Measurements from ENCODE around the gene GSDMA.

Gene GSDMA

GRCh38 chr17:40023590-40024292 lies 60.9 kb downstream of the GSDMA start:
- no peak for DNase-seq

GRCh38 chr17:40024901-40025300 lies 62.1 kb downstream of the GSDMA start:
- no peak for DNase-seq

DNA sequence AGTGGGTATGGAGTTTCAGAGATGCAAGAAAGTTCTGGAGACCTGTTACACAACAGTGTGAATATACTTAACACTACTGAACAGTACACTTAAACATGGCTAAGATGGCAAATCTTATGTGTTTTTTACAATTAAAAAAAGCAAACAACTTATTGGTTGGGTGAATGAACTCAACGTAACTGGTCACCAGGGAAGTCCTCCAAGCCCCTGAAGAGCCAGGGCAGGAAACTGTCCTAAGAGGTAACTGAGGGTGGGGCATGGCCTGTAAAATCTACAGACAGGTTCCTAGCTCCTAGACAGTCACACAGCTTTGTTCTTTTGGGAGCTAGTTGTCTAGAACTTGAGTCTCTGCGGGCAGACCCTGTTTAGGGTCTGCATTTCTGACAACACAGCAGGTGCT lies 62.8 kb downstream of the GSDMA start:
- DNase-seq: no peak

DNA sequence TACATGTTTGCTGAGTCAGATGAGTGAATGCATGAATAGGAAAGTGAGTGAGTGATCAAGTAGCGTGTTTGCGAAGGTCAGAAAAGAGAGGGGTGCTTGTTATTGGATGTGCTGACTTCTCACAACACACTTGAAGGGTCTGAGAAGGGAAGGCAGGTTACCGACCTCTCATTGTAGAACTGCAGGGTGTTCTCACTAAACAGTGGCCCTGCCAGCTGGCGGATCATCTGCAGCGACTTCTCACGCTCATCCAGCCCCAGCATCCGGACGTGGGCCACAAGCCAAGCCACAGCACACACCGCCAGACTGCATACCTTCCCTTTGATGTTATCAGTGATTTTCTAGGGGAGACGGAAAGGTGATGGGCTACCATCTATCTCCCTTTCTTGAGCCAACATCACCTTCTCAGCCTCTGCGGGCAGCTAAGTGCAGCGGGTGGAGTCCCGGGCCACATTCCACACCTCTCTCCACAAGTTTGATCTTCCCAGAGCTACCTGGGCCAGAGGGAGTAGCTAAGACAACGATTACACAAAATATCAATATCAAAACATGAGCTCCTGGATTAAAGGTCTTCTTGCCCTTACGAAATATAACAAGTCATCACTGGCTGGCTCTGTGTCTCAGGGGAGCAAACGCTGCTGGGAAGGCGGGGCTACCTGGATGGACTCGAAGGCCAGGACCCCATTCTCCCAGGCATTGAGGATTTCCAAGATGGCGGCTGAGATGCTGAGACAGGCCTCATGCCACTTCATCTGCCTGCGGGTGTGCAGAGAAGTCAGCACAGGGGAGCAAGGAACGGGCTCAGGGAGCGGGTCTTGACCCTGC lies 63.4 kb downstream of the GSDMA start:
- peak in 3 of 5 donors; percentile 18 to 32 (median 23) for DNase-seq

- DNase-seq: peak; percentile 63 to 75 (median 67)
These were observed 64.2 kb downstream of the GSDMA start for GRCh38 chr17:40026816-40027613.

Data from T-helper 1 cell (primary cell).